Astrocyte (in vitro differentiated cells and primary cell): ENCODE measurements around the gene RNF169. TPM values are rescaled to one million over a fixed set of nuclear protein-coding genes. Genes with fewer than 3 reads are reported as not detected.

Experiments used
- DNase-seq: peaks from one replicate; pipeline ENCODE4 v3.0.0-alpha.2; 2010; ENCODE audit warnings: low read depth
- FAIRE-seq: peaks from 2 replicates; lab custom pipeline; 2011; peaks lifted over from hg19 to GRCh38; lab: Jason Lieb, UNC
- H2AFZ ChIP-seq: 2 replicates; pipeline ENCODE4 v1.6.0; 2012; ENCODE audit warnings: low read depth, low read length, inconsistent platforms
- H3K27ac ChIP-seq: 2 replicates; pipeline ENCODE4 v1.5.1; 2011; ENCODE audit warnings: low read depth, low read length, inconsistent platforms
- H3K27me3 ChIP-seq: 2 replicates; pipeline ENCODE4 v1.6.0; 2011; ENCODE audit warnings: low read length, inconsistent platforms; ENCODE audit not compliant: insufficient read depth
- H3K36me3 ChIP-seq: 2 replicates; pipeline ENCODE4 v1.5.1; 2011; ENCODE audit warnings: low read length, inconsistent platforms; ENCODE audit not compliant: insufficient read depth
- H3K4me1 ChIP-seq: 2 replicates; pipeline ENCODE4 v1.5.1; 2011; ENCODE audit warnings: low read length, inconsistent platforms; ENCODE audit not compliant: insufficient read depth
- H3K4me2 ChIP-seq: 2 replicates; pipeline ENCODE4 v1.6.0; 2012; ENCODE audit warnings: low read length, inconsistent platforms
- H3K4me3 ChIP-seq: 2 replicates; pipeline ENCODE4 v1.5.1; 2011; ENCODE audit warnings: low read depth, mild to moderate bottlenecking, low read length, inconsistent platforms; ENCODE audit not compliant: insufficient read depth
- H3K79me2 ChIP-seq: 2 replicates; pipeline ENCODE4 v1.6.0; 2012; ENCODE audit warnings: mild to moderate bottlenecking, low read length, inconsistent platforms; ENCODE audit not compliant: insufficient read depth
- H3K9ac ChIP-seq: 2 replicates; pipeline ENCODE4 v1.6.0; 2012; ENCODE audit warnings: mild to moderate bottlenecking, low read length, inconsistent platforms
- H3K9me3 ChIP-seq: 2 replicates; pipeline ENCODE4 v1.5.1; 2012; ENCODE audit warnings: low read depth, mild to moderate bottlenecking, low read length, inconsistent platforms; ENCODE audit not compliant: insufficient read depth
- H4K20me1 ChIP-seq: 2 replicates; pipeline ENCODE4 v1.6.0; 2012; ENCODE audit warnings: low read length, inconsistent platforms; ENCODE audit not compliant: insufficient read depth
- H3K27ac Mint-ChIP-seq: one replicate; pipeline ENCODE4 v1.8.0; 2021; ENCODE audit warnings: mild to moderate bottlenecking, mixed read lengths; ENCODE audit not compliant: unreplicated experiment
- H3K27me3 Mint-ChIP-seq: one replicate; pipeline ENCODE4 v1.8.0; 2021; ENCODE audit warnings: low read depth, mixed read lengths; ENCODE audit not compliant: unreplicated experiment
- H3K36me3 Mint-ChIP-seq: one replicate; pipeline ENCODE4 v1.8.0; 2021; ENCODE audit warnings: low read depth, mixed read lengths; ENCODE audit not compliant: unreplicated experiment
- H3K4me1 Mint-ChIP-seq: one replicate; pipeline ENCODE4 v1.8.0; 2021; ENCODE audit warnings: low read depth, mixed read lengths; ENCODE audit not compliant: unreplicated experiment
- H3K4me3 Mint-ChIP-seq: one replicate; pipeline ENCODE4 v1.8.0; 2021; ENCODE audit warnings: mild to moderate bottlenecking, moderate library complexity, mixed read lengths; ENCODE audit not compliant: unreplicated experiment
- H3K9me3 Mint-ChIP-seq: one replicate; pipeline ENCODE4 v1.8.0; 2021; ENCODE audit warnings: mild to moderate bottlenecking, mixed read lengths; ENCODE audit not compliant: unreplicated experiment
- EZH2 ChIP-seq: IDR thresholded peaks from 2 replicates; pipeline ENCODE4 v1.6.1; 2012; ENCODE audit warnings: mild to moderate bottlenecking, low read length, inconsistent platforms; ENCODE audit not compliant: insufficient read depth
- total RNA-seq: library from RNA; stranded (reverse); gene quantifications from 2 replicates; pipeline ENCODE4 v1.2.1, GENCODE V29; 2021
- TF ChIP-seq, protein P1 (sequence below): IDR thresholded peaks from 2 replicates; pipeline ENCODE4 v1.5.1; 2011; ENCODE audit warnings: low read depth, mild to moderate bottlenecking, inconsistent platforms, low read length, moderate library complexity; ENCODE audit not compliant: insufficient read depth

RNF169 gene
- total RNA-seq, 1 donor from 2014 or later = 10.7 TPM

DNA sequence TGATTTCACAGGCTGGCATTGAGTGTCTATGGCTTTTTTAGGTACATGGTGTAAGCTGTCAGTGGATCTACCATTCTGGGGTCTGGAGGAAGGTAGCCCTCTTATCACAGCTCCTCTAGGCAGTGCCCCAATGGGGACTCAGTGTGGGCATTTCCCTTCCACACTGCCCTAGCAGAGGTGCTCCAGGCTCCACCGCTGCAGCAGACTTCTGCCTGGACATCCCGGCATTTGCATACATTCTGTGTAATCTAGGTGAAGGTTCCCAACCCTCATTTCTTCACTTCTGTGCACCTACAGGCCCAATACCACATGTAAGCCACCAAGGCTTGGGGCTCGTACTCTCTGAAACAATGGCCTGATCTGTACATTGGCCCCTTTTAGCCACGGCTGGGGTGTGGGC, 78.3 kb downstream of the RNF169 start:
- Histone ChIP-seq H3K9me3 (peaks cover 6% of the 10 kb centered on the region), H3K9ac (no peak overlapping the region), H2AFZ (no peak overlapping the region), H3K27ac (no peak overlapping the region), H3K36me3 (peaks cover 2% of the 10 kb centered on the region), H3K4me3 (no peak overlapping the region), H4K20me1 (no peaks in the 10 kb centered on the region), H3K4me2 (no peak overlapping the region), H3K27me3 (no peaks in the 10 kb centered on the region), H3K79me2 (peaks cover 6% of the 10 kb centered on the region), H3K4me1 (peaks cover 7% of the 10 kb centered on the region)
- FAIRE-seq (no peak), DNase-seq (no peak)
- peaks cover 23% of the 10 kb centered on the region for H3K9me3 Mint-ChIP-seq
- no peaks in the 10 kb centered on the region for H3K27me3 Mint-ChIP-seq
- H3K4me1 Mint-ChIP-seq = peaks cover 7% of the 10 kb centered on the region
- no peak for TF ChIP-seq EZH2
- TF ChIP-seq, protein P1, sequence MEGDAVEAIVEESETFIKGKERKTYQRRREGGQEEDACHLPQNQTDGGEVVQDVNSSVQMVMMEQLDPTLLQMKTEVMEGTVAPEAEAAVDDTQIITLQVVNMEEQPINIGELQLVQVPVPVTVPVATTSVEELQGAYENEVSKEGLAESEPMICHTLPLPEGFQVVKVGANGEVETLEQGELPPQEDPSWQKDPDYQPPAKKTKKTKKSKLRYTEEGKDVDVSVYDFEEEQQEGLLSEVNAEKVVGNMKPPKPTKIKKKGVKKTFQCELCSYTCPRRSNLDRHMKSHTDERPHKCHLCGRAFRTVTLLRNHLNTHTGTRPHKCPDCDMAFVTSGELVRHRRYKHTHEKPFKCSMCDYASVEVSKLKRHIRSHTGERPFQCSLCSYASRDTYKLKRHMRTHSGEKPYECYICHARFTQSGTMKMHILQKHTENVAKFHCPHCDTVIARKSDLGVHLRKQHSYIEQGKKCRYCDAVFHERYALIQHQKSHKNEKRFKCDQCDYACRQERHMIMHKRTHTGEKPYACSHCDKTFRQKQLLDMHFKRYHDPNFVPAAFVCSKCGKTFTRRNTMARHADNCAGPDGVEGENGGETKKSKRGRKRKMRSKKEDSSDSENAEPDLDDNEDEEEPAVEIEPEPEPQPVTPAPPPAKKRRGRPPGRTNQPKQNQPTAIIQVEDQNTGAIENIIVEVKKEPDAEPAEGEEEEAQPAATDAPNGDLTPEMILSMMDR = no peak
- no peak overlapping the region for H3K4me3 Mint-ChIP-seq
- no peak overlapping the region for H3K27ac Mint-ChIP-seq
- H3K36me3 Mint-ChIP-seq = peaks cover 39% of the 10 kb centered on the region

DNA sequence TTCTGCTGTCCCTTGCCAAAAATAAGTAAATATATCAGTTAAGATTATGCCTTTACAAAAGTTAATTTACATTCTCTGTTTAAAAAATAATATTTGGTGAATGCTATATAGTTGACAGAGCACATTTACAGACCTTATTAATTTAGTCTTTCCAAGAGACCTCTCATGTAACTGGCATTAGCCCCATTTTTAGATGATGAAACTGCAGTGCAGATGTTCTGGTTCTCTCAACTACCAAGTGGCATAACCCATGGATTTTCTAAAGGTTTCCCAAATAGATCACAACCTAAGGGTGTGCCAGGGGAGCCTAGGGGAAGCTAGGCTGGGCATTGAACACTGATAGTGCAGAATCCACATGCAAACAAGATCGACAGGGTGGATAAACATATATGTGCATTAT, 88.5 kb downstream of the RNF169 start:
- peaks cover 23% of the 10 kb centered on the region for H3K4me1 Mint-ChIP-seq

DNA sequence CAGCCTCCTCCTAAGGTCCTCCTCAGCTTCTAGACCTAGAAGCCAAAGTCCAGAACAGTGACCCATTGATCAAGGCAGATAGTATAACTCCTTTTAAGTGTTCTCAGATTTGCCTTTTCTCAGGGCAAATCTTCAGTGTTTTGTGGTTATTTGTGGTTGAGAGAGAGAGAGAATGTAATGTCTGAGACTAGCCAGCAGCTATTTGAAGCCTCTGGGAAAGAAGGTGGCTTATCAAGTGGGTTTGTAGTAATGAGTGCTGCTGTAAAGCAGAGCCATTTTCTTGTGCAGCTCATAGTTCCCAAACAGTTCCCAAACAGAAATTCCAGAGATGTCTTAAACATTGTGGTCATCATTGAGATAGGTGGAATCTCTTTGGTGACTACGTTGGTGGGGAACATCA, 89.5 kb downstream of the RNF169 start:
- H3K79me2 ChIP-seq = no peaks in the 10 kb centered on the region
- H3K9me3 ChIP-seq = no peaks in the 10 kb centered on the region
- no peak for TF ChIP-seq EZH2
- TF ChIP-seq, protein P1 = no peak
- no peak overlapping the region for H3K27ac ChIP-seq
- H4K20me1 ChIP-seq = peaks cover 5% of the 10 kb centered on the region
- peaks cover 4% of the 10 kb centered on the region for H3K4me1 ChIP-seq
- H3K27ac Mint-ChIP-seq = peak overlapping the region; percentile 13
- FAIRE-seq (no peak), DNase-seq (peak; percentile 73)
- H3K4me2 ChIP-seq = no peak overlapping the region
- H2AFZ ChIP-seq = no peak overlapping the region
- H3K27me3 ChIP-seq = no peaks in the 10 kb centered on the region
- H3K36me3 Mint-ChIP-seq = peaks cover 27% of the 10 kb centered on the region
- peaks cover 23% of the 10 kb centered on the region for H3K4me1 Mint-ChIP-seq
- no peaks in the 10 kb centered on the region for H3K27me3 Mint-ChIP-seq
- peaks cover 38% of the 10 kb centered on the region for H3K36me3 ChIP-seq
- H3K9me3 Mint-ChIP-seq = no peaks in the 10 kb centered on the region
- H3K4me3 Mint-ChIP-seq = no peak overlapping the region
- no peak overlapping the region for H3K4me3 ChIP-seq
- H3K9ac ChIP-seq = no peak overlapping the region

More for the DNA sequence above, 88.5 kb downstream of the RNF169 start:
- DNase-seq (no peak), FAIRE-seq (no peak)
- Mint-ChIP-seq H3K36me3 (peaks cover 24% of the 10 kb centered on the region), H3K27me3 (no peaks in the 10 kb centered on the region), H3K4me3 (no peak overlapping the region), H3K9me3 (no peaks in the 10 kb centered on the region), H3K27ac (no peak overlapping the region)
- Histone ChIP-seq H3K27me3 (no peaks in the 10 kb centered on the region), H3K4me3 (no peak overlapping the region), H3K36me3 (peaks cover 33% of the 10 kb centered on the region), H3K4me1 (peaks cover 4% of the 10 kb centered on the region), H3K4me2 (no peak overlapping the region), H4K20me1 (peaks cover 3% of the 10 kb centered on the region), H3K27ac (no peak overlapping the region), H3K9ac (no peak overlapping the region), H3K79me2 (no peaks in the 10 kb centered on the region), H3K9me3 (no peaks in the 10 kb centered on the region), H2AFZ (no peak overlapping the region)
- TF ChIP-seq, protein P1 = no peak
- TF ChIP-seq EZH2 = no peak
